HCEC 1CT (cell line): Measurements from ENCODE around the gene MRPL37.
"Not testable (repeated sequence)": the region's sequence is repeated elsewhere in the genome, so short reads cannot be mapped to it uniquely, and the experiment has no call there.

Experiments
- DNase-seq: peaks from one replicate; pipeline ENCODE4 v3.0.0-alpha.2; 2017

MRPL37 gene

GRCh38 chr1:54220004-54220811 is 20.2 kb downstream of the MRPL37 start:
- no peak for DNase-seq

GRCh38 chr1:54221113-54221834 is 21.3 kb downstream of the MRPL37 start:
- DNase-seq: no peak

- DNase-seq: no peak
Observed at GRCh38 chr1:54221867-54222484, 22.0 kb downstream of the MRPL37 start.

GRCh38 chr1:54222711-54223110 is 22.7 kb downstream of the MRPL37 start:
- no peak for DNase-seq

- DNase-seq: no peak
Observed at GRCh38 chr1:54223441-54224202, 23.7 kb downstream of the MRPL37 start.

GRCh38 chr1:54224233-54224632 is 24.3 kb downstream of the MRPL37 start:
- DNase-seq: no peak

DNA sequence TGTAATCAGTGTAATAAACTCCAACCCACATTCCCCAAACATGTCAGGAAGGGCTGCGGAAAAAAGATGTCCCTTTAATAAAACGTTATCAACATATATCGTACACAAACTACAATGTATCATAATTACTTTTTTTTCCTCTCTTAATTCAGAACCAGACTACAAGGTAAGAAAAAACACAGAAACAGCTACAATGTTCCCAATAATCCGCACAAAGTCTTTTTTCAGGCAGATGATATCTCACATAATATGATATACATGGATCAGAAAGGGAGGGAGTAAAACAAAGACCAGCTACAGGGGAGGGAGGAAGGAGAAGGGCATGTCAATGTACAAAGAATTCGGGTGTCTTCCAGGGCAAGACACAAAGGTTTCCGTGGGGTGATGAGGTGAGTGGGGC is 25.4 kb downstream of the MRPL37 start:
- no peak for DNase-seq

- DNase-seq: no peak
Observed at GRCh38 chr1:54225986-54226559, 26.1 kb downstream of the MRPL37 start.

DNA sequence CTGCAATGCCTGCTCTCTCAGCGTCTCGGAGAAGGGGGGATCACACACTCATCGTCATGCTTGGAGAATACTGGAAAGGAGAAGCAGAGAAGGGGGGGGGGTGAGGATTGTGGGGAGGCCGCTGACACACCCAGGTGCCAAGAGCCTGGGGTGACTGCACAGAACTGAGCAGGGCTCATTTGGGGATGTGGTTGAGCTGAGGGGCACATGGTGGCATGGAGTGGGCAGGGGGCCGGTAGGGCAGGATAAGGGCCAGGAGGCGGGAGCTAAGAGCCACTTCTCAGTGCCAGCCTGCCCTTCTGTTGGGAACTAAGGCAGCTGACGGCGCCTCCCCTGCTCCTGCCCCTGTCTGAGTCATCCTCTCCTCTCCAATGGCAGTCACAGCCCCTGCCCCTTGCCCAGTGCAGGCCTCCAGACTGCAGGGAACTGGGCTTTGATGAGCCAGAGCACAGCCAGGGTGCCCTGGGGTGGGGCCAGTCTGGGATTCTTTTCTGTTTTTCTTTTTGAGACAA is 27.2 kb downstream of the MRPL37 start:
- DNase-seq: peak; percentile 20

- no peak for DNase-seq
Observed at GRCh38 chr1:54227891-54228310, 27.9 kb downstream of the MRPL37 start.

- DNase-seq: no peak
Observed at GRCh38 chr1:54228638-54229079, 28.7 kb downstream of the MRPL37 start.

DNA sequence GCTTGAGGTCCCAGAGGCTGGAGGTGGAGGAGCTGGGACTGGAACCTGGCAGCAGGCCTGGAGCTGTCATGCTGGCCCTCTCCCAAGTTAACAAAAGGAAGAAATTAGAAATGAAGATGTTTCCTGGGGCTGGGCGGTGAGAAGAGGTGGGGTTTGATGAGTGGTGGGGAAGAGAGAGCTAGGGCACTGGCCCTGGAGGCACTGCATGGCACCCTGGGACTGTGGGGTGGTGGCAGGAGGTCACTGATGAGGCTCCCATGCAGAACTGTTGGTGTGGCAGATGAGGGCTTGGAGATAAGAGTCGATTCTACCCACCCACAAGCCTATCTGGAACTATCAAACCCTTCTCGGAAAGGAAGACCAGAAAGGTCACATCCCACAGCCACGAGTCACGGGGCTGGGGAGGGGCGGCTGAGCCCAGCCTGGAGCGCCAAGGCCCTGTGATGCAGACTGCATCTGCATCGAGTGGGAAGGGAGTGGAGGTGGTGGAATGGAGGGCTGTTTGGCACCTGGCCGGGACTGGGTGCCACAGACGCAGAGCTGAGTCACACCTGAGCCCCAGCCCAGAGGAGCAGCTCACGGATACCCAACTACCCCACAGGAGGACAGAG is 29.4 kb downstream of the MRPL37 start:
- peak; percentile 47 for DNase-seq

GRCh38 chr1:54230507-54231339 is 30.8 kb downstream of the MRPL37 start:
- no peak for DNase-seq

DNA sequence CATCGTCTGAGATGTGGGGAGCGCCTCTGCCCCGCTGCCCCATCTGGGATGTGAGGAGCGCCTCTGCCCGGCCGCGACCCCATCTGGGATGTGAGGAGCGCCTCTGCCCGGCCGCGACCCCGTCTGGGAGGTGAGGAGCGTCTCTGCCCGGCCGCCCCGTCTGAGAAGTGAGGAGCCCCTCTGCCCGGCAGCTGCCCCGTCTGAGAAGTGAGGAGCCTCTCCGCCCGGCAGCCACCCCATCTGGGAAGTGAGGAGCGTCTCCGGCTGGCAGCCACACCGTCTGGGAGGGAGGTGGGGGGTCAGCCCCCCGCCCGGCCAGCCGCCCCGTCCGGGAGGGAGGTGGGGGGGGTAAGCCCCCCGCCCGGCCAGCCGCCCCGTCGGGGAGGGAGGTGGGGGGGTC is 33.2 kb downstream of the MRPL37 start:
- DNase-seq: not testable (repeated sequence)

DNA sequence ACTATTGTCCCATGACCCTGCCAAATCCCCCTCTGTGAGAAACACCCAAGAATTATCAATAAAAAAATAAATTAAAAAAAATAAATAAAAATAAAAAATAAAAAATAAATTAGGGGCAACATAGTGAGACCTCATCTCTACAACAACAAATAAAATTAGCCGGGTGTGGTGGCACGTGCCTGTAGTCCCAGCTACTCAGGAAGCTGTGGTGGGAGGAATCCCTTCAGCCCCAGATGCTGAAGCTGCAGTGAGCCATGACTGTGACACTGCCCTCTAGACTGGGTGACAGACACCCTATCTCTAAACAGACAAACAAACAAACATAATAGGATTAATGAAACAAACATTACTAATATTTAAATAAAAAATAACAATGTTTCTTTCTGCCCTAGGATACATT is 34.3 kb downstream of the MRPL37 start:
- no peak for DNase-seq

DNA sequence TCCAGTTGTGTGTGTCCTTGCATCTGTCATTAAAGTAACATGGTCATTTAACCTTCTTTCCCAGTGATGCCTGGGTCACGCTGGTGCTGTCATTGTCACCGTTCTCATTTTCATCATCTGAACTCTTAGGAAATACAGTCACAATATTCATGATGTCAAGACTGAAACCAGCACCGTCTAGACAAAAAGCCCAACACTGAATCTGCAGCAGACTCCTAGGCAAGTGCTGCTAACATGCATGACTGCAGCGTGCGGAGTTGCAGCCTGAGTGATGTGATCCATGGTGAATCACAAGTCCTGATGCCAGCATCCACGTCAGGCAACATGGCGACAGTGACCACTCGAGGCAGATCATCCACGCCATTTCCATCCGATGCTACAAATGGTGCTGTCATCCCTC is 37.6 kb downstream of the MRPL37 start:
- no peak for DNase-seq

- no peak for DNase-seq
Observed at GRCh38 chr1:54238353-54239034, 38.5 kb downstream of the MRPL37 start.

DNA sequence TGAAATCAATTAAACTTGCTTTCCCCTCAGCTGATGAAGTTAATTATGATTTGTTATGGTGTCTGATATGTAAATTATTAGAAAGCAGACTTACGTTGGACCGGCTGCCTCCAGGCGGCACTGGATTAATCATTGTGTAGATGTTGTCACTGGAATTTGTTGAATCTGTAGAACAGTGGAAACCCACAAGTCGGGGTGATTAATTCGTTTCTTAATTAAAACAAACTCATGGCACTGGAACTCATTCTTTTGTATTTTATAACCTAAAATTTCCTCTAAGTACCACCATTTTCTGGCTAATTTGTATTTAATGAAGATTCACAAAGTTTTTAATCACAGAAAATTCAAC is 39.0 kb downstream of the MRPL37 start:
- DNase-seq: no peak

- DNase-seq: no peak
Observed at GRCh38 chr1:54239631-54240031, 39.7 kb downstream of the MRPL37 start.

DNA sequence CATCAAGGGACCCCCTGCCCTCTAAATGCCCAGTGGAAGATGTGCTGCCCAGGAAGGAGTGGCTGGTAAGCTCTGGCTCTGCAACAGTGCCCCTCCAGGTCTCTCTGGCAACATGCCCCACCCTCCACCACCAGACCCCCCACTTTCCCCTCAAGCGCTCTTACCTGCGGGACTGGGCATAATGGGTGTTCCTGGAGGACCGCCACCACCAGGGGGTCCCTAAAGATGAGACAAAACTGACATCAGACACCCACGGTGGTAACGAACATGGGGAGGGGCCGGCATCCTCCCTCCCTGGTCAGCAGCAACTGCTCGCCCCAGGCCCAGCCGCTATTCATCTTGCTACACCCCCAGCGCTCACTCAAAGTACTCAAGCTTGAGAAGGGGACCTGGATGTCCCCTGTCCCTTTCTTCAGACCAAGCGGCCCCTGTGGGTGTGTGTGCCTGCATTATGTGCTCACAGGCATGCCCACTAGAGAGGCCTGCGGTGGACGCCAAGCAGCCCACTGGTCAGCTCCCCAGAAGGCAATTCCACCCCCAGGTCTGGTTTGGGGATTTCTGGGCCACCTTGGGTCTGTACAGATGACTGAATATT is 40.9 kb downstream of the MRPL37 start:
- no peak for DNase-seq
